Smooth muscle cell (in vitro differentiated cells): ENCODE data around the gene ERICH3. TPM values are rescaled to one million over a fixed set of nuclear protein-coding genes. Genes with fewer than 3 reads are reported as not detected.

Experiments used
- DNase-seq: peaks from one replicate; lab custom pipeline; 2025; ENCODE audit not compliant: unreplicated experiment; lab: John Stamatoyannopoulos, UW
- H2AFZ ChIP-seq: fragments of 200-600 bp; sonication (generic); 2 replicates; pipeline ENCODE4 v1.6.0; 2016; ENCODE audit warnings: antibody characterized with exemption, low read depth, mild to moderate bottlenecking
- H3F3A ChIP-seq: fragments of 200-600 bp; sonication (generic); 2 replicates; pipeline ENCODE4 v1.6.0; 2017; ENCODE audit warnings: antibody characterized with exemption, low read depth
- H3K27ac ChIP-seq: fragments of 200-600 bp; sonication (generic); 2 replicates; pipeline ENCODE4 v1.5.1; 2016; ENCODE audit warnings: low read depth, mild to moderate bottlenecking
- H3K27me3 ChIP-seq: fragments of 200-600 bp; sonication (generic); 2 replicates; pipeline ENCODE4 v1.6.1; 2016; ENCODE audit warnings: low read depth, mild to moderate bottlenecking
- H3K36me3 ChIP-seq: fragments of 200-600 bp; sonication (generic); 2 replicates; pipeline ENCODE4 v1.5.1; 2016; ENCODE audit warnings: low read depth
- H3K4me1 ChIP-seq: fragments of 200-600 bp; sonication (generic); 2 replicates; pipeline ENCODE4 v1.5.1; 2016; ENCODE audit warnings: low read depth
- H3K4me2 ChIP-seq: fragments of 200-600 bp; sonication (generic); 2 replicates; pipeline ENCODE4 v1.6.0; 2016; ENCODE audit warnings: mild to moderate bottlenecking
- H3K4me3 ChIP-seq: fragments of 200-600 bp; sonication (generic); 2 replicates; pipeline ENCODE4 v1.5.1; 2016; ENCODE audit warnings: mild to moderate bottlenecking
- H3K79me2 ChIP-seq: fragments of 200-600 bp; sonication (generic); 2 replicates; pipeline ENCODE4 v1.6.0; 2016; ENCODE audit warnings: low read depth, mild to moderate bottlenecking
- H3K9ac ChIP-seq: fragments of 200-600 bp; sonication (generic); 2 replicates; pipeline ENCODE4 v1.6.0; 2016; ENCODE audit warnings: low read depth
- H3K9me3 ChIP-seq: fragments of 200-600 bp; sonication (generic); replicated peaks from 2 replicates; pipeline ENCODE4 v1.5.1; 2016; ENCODE audit warnings: low read depth
- H4K20me1 ChIP-seq: fragments of 200-600 bp; sonication (generic); 2 replicates; pipeline ENCODE4 v1.6.0; 2016; ENCODE audit warnings: low read depth
- WGBS: methylation state at CpG from one replicate; pipeline ENCODE4 v1.1.7; 2016; ENCODE audit warnings: low lambda C conversion rate; 5-methylcytosine and 5-hydroxymethylcytosine counted together
- polyA plus RNA-seq: library from polyadenylated mRNA; unstranded; fragments of >200 nt; fragmentation: Nextera tagmentation; extraction: Ambion mirVana; gene quantifications from 2 replicates; pipeline ENCODE4 v1.2.1, GENCODE V29; 2016
- total RNA-seq: library from RNA; depleted of rRNA; stranded (reverse); fragments of >200 nt; gene quantifications from 2 replicates; pipeline ENCODE4 v1.2.3, GENCODE V29; 2014
- TF ChIP-seq, protein P1 (sequence below): fragments of 200-600 bp; sonication (generic); IDR thresholded peaks from 2 replicates; pipeline ENCODE4 v1.5.1; 2017; ENCODE audit warnings: borderline replicate concordance, mild to moderate bottlenecking, antibody characterized with exemption; ENCODE audit not compliant: insufficient read depth, poor library complexity, severe bottlenecking

Gene ERICH3
- total and polyA plus RNA-seq, 2 experiments from 2014 or later, result not detected

DNA sequence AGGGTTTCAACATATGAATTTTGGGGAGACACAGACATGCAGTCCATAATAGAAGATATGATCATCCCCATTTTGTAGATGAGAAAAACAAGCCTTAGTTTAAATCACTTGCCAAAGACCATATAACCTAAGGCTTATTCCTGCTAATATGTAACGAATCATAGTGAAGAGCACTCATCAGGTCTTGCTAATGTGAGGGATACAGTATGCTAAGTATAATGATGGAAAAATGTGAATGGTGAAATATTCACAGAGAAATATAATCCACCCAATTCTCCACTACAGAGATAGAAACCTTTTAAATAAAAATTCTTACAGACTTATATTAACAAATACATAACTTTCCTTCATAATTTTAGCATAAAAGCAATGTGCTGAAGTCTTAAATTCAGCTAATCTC lies 18.9 kb downstream of the ERICH3 start:
- Histone ChIP-seq H3K9me3 (no peaks in the 10 kb centered on the region), H3K4me2 (no peak overlapping the region), H3K4me1 (no peaks in the 10 kb centered on the region), H3K27me3 (no peaks in the 10 kb centered on the region), H3K27ac (no peak overlapping the region), H3K4me3 (no peak overlapping the region), H3K9ac (no peak overlapping the region), H4K20me1 (no peaks in the 10 kb centered on the region), H3K36me3 (no peaks in the 10 kb centered on the region), H3F3A (no peaks in the 10 kb centered on the region), H2AFZ (no peak overlapping the region), H3K79me2 (no peaks in the 10 kb centered on the region)
- 91% methylated on average over 1 of the region's 1 CpG for WGBS
- TF ChIP-seq, protein P1, sequence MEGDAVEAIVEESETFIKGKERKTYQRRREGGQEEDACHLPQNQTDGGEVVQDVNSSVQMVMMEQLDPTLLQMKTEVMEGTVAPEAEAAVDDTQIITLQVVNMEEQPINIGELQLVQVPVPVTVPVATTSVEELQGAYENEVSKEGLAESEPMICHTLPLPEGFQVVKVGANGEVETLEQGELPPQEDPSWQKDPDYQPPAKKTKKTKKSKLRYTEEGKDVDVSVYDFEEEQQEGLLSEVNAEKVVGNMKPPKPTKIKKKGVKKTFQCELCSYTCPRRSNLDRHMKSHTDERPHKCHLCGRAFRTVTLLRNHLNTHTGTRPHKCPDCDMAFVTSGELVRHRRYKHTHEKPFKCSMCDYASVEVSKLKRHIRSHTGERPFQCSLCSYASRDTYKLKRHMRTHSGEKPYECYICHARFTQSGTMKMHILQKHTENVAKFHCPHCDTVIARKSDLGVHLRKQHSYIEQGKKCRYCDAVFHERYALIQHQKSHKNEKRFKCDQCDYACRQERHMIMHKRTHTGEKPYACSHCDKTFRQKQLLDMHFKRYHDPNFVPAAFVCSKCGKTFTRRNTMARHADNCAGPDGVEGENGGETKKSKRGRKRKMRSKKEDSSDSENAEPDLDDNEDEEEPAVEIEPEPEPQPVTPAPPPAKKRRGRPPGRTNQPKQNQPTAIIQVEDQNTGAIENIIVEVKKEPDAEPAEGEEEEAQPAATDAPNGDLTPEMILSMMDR, result no peak
- no peak for DNase-seq

DNA sequence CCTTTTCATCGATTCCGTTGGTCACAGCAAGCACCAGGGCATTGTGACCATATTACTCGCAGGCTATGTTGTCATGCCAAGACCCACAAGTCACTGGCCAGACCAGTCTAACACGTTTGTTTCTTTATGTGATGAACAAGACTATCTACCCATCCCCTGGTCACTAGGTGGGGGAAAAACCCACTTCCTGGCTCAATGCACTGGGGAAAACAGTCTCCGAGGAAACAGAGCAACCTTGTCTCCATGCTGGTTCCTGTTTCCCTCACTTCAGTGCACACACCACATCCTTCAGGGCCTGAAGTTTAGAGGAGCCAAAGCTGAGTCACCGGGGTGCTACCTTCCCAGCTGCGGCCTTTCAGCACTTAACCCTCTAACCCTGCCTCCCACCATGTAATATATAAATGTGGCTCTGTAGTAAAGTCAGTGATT lies 20.9 kb downstream of the ERICH3 start:
- whole genome bisulfite sequencing, result 37% methylated on average over 7 of the region's 7 CpGs
- Histone ChIP-seq H3K4me1 (no peaks in the 10 kb centered on the region), H3K36me3 (no peaks in the 10 kb centered on the region), H3K9me3 (no peaks in the 10 kb centered on the region), H2AFZ (no peak overlapping the region), H3F3A (no peaks in the 10 kb centered on the region), H3K27me3 (no peaks in the 10 kb centered on the region), H3K4me3 (no peak overlapping the region), H3K27ac (peak overlapping the region; percentile 45), H4K20me1 (no peaks in the 10 kb centered on the region), H3K9ac (peak overlapping the region; percentile 1), H3K79me2 (no peaks in the 10 kb centered on the region), H3K4me2 (peak overlapping the region; percentile 25)
- TF ChIP-seq, protein P1, result no peak
- DNase-seq, result no peak

DNA sequence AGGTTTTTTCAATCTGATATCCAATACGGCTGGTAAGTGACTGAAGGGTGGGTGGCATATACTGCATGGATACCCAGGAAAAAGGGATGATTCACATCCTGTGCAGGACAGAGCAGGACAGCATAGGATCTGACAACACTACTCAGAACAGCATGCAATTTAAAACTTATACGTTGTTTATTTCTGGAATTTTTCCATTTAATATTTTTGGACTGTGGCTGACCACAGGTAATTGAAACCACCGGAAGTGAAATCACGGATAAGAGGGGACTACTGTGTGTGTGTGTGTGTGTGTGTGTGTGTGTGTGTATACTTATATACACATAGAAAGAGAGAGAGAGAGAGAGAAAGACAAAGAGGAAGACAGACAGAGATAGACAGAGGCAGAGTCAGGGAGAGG lies 23.0 kb downstream of the ERICH3 start:
- H3K4me2 ChIP-seq, result peak overlapping the region; percentile 40
- DNase-seq, result no peak
- no peak overlapping the region for H3K9ac ChIP-seq

DNA sequence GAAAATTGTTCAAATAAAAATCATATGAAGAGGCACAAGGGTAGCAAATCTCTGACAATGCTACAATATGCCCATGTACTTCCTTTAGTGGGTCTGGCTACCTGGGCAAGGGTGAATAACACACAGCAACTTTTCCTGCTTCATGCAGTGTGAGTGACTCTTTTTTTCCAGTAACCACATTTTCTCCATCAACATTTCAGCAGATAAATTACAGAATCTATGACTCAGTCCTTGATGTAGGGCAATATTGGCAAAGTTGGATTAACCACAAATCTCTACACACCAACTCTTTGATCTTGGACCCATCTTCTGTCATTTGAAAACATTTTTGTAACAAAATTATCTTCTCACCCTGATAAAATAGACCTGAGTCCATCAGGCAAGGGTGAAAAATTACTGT lies 31.7 kb downstream of the ERICH3 start:
- TF ChIP-seq, protein P1, result no peak
- Histone ChIP-seq H3K27ac (no peak overlapping the region), H3K9ac (no peak overlapping the region), H2AFZ (no peak overlapping the region), H3K4me2 (no peak overlapping the region), H3K4me3 (no peak overlapping the region), H3K9me3 (no peaks in the 10 kb centered on the region), H4K20me1 (no peaks in the 10 kb centered on the region), H3K4me1 (no peaks in the 10 kb centered on the region), H3K79me2 (no peaks in the 10 kb centered on the region), H3K27me3 (no peaks in the 10 kb centered on the region), H3K36me3 (no peaks in the 10 kb centered on the region), H3F3A (no peaks in the 10 kb centered on the region)
- no peak for DNase-seq

More for the DNA sequence above, 23.0 kb downstream of the ERICH3 start:
- H3K4me1 ChIP-seq, result no peaks in the 10 kb centered on the region
- H3K27me3 ChIP-seq, result no peaks in the 10 kb centered on the region
- no peaks in the 10 kb centered on the region for H3K36me3 ChIP-seq
- no peaks in the 10 kb centered on the region for H3K79me2 ChIP-seq
- H2AFZ ChIP-seq, result peak overlapping the region; percentile 45
- TF ChIP-seq, protein P1, result no peak
- H3K27ac ChIP-seq, result peak overlapping the region; percentile 2
- no peaks in the 10 kb centered on the region for H4K20me1 ChIP-seq
- H3K4me3 ChIP-seq, result no peak overlapping the region
- no peaks in the 10 kb centered on the region for H3K9me3 ChIP-seq
- 26% methylated on average over 4 of the region's 4 CpGs for WGBS
- H3F3A ChIP-seq, result no peaks in the 10 kb centered on the region
